DMS53 treated with DMSO at 0.1 percent for 48 hours (cell line): ENCODE data around the gene PHKB.

ENCODE experiments used
- DNase-seq: peaks from one replicate; lab custom pipeline; 2025; ENCODE audit not compliant: unreplicated experiment; lab: John Stamatoyannopoulos, UW

PHKB gene

GRCh38 chr16:47721006-47721637, 260.0 kb downstream of the PHKB start:
- DNase-seq, result peak; percentile 5

GRCh38 chr16:47722046-47722445, 260.9 kb downstream of the PHKB start:
- DNase-seq, result no peak

- DNase-seq, result no peak
Observed at GRCh38 chr16:47724115-47724785, 263.1 kb downstream of the PHKB start.

- no peak for DNase-seq
Observed at GRCh38 chr16:47725188-47725695, 264.1 kb downstream of the PHKB start.

- no peak for DNase-seq
Observed at GRCh38 chr16:47726031-47726675, 265.0 kb downstream of the PHKB start.

GRCh38 chr16:47727131-47727530, 266.0 kb downstream of the PHKB start:
- no peak for DNase-seq

- DNase-seq, result no peak
Observed at GRCh38 chr16:47728205-47728604, 267.1 kb downstream of the PHKB start.

GRCh38 chr16:47729701-47730100, 268.6 kb downstream of the PHKB start:
- DNase-seq, result no peak

GRCh38 chr16:47731252-47731651, 270.1 kb downstream of the PHKB start:
- no peak for DNase-seq

GRCh38 chr16:47732122-47732521, 271.0 kb downstream of the PHKB start:
- DNase-seq, result no peak

GRCh38 chr16:47732523-47733111, 271.5 kb downstream of the PHKB start:
- no peak for DNase-seq

GRCh38 chr16:47734081-47734857, 273.1 kb downstream of the PHKB start:
- DNase-seq, result no peak

- peak; percentile 14 for DNase-seq
Observed at GRCh38 chr16:47734987-47735594, 274.0 kb downstream of the PHKB start.

- DNase-seq, result no peak
Observed at GRCh38 chr16:47750371-47750770, 289.2 kb downstream of the PHKB start.
